ENCODE results near the gene TMEM63A.

TMEM63A gene

DNA sequence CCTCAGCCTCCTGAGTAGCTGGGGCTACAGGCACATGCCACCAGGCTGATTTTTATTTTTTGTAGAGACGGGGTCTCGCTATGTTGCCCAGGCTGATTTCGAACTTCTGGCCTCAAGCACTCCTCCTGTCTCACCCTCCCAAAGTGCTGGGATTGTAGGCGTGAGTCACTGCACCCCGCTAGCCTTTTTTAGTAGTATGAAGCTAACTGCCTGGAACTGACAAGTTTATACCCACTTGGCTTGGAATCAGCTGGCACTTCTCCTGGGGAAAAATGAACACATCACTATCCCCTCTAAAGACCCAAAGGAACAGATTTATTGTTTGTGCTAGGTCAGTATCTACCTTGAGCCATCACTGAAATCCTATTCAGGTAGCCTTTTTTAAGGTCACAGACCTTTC, 19.0 kb downstream of the TMEM63A start:
- no peak for FAIRE-seq

DNA sequence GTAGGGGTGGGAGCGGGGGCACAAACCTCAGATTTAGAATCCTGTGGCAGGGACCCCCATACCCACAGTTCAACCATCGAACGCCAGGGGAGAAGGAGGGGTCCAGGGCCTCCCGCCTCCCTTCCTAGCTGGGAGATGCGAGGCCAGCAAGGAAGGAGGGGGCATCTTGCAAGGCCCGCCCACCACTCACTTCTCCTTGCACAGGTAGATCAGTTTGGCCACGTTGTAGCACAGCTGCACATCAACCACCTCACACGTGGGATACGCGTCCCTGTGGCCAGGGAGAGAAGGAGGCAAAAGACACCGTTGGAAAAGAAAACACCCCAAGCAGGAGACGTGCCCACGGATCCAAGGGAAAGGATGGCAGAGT, 19.6 kb downstream of the TMEM63A start:
- FAIRE-seq: no peak

DNA sequence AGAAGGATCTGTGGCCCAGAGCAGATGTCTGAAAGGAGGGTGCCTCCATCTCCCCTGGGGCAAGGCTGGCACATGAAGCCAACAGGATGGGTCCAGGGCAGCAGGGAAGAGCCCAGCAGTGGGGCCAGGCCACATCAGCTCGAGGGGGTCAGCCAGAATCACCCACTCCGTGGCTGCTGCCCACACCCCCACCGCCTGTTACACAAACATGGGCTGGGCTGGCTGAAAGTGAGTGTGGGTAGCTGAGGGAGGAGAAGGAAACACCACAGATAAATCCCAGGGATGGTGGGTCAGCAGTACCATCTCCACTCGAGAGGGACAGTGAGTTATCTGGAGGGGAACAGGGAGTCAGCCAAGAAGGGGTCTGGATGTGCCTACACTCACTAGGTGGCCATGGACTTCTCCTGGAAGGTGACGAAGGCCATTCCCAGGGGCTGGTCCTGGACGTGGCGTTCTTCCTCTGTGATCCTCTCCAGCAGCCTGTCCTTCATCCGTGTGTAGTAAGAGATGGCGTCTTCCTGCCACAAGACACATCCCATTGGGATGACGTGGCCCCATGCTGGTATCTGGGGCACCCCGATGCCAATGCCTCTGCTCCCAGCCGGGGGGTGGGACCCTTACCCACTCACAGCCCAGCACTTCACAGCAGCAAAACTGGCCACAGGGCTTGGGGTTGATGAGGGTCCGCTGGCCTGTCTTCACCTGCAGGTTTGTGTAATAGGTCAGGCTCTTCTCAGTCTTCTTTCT, 20.2 kb downstream of the TMEM63A start:
- FAIRE-seq: no peak

DNA sequence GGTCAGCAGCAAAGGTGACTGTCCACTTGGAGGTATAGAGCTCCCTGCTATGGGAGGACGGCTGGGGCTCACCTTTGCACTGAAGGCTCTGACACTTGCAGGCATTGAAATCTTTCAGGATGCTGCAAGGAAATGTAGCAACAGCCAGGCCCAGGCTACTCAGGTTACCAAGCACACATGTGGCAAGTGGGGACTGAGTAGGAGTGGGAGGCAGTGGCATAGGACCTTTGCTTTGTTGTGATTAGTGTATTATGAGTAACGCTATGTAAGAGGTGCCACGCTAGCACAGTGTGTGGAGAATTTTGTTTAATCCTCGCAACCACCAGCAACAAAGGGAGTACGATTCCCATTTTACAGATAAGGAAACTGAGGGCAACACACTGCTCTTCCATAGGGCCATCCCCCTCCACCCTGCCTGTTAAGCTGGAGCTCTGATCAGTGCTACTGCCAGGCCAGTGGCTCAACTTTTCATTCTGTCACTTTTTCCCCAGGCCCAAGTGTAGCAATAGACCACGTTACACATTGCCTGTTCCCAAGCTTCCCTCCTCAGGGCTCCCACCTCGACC, 21.2 kb downstream of the TMEM63A start:
- FAIRE-seq: no peak

DNA sequence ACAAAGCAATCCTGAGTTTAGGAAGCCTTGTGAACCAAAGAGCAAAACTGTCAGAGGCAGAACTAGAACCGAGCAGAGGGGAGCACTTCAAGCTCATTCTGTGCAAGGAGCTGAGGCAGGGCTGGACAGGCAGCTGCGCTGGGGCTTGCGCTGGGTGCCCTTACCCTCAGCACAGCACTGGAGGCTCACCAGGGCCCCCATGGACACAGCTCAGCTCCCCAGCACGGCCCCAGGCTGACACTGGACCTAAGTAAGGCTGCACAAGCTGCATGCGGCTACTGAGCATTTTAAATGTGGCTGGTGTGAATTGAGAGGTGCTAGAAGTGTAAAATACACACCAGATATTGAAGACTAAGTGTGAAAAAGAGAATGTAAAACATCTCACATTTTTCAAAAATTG, 22.1 kb downstream of the TMEM63A start:
- no peak for FAIRE-seq

DNA sequence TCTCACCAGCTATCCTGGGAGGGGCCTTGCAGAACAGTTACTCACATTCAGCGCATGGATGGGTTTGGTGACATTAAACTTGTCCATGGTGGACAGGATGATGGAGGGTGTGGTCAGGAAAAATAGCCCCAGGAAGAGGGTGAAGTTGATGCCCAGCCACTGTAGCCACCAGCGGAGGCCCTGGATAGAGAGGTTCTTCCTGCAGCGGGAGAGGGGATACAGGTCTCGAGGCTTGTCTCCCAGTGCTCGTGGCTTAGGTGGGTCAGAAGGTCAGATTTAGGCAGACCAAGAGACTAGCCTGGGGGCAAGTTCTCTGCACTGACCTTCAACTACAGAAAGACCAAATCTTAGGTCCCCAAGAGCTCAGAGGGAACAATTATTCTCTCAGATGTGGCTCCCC, 23.0 kb downstream of the TMEM63A start:
- FAIRE-seq: no peak

DNA sequence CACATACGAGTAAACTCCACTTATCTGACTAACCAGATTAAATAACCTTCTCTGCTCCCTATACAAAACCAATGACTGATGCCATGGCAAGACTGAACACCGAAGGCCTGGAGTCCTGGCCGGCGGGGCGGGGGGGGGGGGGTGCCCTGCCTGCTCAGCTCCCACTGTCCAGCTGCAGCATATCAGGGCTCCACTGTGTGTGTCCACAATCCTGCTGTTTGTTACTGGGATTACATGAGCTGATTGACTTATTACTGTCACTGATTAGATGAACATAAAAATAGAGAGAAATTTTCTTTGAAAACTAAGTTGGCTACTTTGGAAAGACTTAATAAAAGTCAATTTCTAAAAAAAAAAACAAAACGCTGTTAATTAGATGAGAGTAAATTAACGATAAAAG, 24.9 kb downstream of the TMEM63A start:
- FAIRE-seq: no peak

DNA sequence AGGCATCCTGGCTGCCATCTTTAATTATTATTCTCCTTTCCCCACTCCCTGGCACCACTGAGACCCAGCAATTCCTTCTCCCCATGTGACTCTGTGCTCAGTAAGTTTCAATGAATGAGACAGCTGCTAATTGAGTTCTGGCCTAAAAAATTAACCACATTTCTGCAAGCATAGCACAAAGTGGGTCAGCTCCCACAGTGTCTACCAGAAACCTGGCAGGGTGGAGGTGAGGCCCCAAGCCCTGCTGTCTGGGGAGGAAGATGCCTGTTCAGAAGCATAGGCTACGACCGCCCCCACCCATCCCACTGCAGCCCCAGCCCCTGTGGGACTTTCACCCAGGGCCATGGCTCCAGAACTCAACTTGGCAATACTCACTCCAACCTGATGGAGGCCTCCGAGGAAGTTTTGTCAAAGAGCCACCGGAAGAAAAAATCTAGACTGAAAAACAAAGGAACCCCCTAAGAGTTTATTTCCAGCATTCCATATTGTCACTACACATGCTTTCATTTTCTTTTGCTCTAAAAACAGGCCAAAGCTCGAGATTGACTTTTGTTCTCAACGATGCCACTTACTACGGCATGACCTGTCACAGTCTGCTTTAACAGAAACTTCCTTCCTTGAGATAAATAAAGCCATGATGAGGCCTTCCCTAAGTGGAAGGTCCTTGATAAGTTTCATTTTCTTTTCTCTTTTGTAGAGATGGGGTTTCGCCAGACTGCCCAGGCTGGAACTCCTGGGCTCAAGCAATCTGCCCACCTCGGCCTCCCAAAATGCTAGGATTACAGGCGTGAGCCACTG, 26.5 kb downstream of the TMEM63A start:
- FAIRE-seq: no peak

DNA sequence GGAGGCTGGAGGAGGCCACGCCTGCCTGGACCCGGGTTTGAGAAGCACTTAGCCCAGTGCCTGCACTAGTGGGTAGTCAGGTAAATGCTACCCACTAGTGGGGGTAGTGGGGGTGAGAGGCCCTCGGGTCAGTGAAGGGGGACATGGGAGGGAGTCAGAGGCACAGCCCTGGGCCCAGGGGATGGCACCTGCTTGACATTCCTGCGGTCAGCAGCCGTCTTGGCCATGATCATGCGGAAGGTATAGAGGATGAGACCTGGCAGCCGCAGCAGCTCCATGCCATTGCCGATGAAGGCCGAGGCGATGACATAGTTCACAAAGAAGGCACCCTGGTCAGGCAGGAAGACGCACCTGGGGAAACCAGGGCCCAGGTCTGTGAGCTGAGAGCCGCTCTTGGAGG, 28.7 kb downstream of the TMEM63A start:
- FAIRE-seq: no peak

DNA sequence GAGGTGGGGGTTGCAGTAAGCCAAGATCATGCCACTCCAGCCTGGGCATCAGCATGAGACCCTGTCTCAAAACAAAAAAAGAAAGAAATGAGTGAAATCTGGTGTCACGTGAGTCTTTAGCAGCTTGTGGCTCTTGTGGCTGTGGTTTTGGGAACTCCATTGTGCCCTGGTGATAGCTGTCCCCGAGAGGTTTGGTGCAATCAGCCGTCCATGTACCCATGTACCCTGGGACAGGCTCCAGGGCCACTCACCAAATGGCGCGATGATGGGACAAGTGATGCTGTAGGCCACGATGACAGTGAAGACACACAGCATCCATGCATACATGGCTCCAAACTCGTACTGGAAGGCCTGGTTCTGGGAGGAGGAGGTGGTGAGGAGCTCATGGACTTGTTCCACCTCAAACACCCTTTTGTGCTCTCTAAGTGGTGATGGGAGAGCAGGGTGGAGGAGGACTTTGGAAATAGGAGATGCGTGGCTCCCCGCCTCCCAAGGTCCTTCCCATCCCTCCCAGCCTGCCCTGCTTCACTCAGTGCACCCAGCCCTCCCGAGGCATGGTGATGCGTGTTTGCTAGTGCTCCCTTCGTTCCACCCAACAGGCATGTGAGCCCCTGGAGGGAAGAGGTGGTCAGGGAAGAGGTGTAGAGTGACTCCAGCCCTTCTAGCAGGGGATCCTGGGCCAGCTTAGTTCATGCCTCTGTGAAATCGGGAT, 29.6 kb downstream of the TMEM63A start:
- FAIRE-seq: no peak

DNA sequence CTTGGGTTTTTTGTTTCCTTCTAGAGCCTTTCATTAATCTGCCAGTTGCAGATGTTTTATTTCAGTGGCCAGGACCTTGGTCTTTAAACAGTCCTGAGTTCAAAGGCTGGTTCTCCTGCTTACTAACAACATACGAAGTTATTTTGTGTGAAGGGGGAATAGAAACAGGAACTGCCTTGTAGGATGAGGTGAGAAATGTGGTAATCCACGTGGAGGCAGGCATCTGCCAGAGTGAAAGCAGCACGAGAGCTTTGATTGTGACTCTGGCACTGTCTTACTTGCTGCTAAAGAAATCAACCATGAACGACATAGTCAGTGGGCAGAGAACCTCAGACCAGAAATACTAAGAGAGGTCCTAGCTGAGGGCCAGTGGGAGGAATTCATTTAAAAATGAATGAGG, 30.4 kb downstream of the TMEM63A start:
- FAIRE-seq: no peak

DNA sequence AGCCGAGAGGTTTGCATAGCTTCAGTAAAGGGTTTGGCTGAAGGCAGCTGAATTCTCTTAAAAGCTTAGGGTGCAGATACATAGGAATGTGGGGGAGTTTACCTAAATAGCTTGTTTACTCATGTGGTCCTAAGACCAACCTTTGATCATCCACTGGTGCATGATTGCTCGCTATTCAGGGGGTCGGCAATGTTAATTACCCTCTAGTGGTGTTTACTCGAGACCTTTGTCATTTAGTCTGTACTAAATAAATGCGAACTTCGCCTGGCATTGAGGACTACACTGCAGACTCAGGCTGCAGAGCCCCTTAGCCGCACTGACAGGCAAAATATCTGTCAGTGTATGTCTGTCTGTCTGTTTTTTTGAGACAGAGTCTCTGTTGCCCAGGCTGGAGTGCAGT, 31.8 kb downstream of the TMEM63A start:
- FAIRE-seq: no peak

DNA sequence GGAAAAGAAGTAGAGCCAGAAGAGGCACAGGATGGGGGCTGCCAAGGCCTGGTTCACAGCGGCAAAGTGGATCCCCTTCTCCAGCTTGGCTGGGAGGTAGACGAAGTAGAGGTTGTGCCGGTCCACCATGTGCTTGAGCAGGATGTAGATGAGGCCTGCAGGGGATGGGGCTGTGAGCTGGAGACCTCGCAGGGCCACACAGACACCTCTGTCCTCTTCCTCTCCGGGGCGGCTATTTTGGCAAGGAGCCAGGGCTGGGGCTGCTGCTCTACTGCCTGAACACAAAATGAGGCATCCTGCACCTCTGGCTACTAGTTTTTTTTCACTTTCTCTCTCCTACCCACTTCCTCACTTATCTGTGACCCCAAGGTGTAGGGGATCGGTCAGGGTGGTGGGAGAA, 32.3 kb downstream of the TMEM63A start:
- no peak for FAIRE-seq

DNA sequence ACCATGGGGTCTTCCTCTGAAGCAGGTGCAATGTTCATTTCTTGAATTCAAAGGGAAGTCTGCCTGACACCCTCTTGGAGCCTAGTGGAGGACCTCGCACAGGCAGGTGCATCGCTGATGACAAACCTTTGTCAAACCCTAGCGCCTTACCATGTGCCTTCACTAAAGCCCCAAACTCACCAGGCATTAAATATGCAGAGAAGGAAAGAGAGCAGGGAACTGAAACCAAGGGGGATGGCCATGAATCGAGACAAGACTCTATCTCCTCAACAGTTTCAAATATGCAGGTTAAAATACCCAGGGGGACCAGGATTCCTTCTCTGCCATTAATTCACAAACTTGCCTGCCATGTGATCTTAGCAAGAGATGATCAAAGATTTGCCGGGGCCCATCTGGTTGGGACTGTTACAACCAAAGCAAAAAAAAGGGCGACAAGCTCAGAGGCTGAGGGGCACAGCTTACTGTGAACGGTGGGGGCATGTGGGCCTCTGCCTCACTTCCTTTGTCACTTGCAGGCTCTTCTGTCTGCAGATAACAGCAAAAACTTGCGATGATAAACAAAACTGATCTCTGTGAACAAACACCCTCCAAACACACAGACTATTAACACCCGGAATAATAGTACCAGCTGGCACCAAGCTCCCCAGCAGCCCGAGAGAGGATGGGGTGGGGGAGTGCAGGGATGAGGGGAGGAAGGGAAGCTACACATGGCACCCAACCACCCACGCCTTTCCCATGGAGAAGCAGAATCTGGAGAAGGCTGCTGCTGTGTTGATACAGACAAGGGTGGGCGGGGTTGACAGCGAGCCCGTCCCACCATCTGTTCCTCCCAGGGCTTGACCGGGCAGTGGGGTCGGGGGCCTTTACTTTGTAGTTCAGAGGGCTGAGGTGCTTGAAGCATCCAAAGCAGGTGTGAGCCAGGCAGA, 33.9 kb downstream of the TMEM63A start:
- no peak for FAIRE-seq

DNA sequence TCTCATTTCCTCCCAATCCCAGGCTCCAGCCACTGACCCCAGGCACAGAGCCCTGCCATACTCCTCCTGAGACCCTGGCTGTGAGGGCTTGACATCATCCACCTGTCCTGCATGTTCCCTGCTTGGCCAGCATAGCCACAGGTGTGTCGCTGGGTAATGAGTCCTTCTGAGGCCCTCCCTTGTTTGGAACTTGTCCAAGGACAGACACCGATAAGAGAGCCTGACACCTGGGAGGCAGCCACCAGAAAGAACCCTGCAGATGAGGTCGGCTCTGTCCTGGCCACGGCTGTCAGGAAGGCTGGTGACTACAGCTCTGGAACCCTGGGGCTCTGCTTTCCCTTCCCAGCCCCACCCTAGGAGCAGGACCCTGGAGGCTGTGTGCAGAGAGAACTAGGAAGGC, 34.6 kb downstream of the TMEM63A start:
- no peak for FAIRE-seq

DNA sequence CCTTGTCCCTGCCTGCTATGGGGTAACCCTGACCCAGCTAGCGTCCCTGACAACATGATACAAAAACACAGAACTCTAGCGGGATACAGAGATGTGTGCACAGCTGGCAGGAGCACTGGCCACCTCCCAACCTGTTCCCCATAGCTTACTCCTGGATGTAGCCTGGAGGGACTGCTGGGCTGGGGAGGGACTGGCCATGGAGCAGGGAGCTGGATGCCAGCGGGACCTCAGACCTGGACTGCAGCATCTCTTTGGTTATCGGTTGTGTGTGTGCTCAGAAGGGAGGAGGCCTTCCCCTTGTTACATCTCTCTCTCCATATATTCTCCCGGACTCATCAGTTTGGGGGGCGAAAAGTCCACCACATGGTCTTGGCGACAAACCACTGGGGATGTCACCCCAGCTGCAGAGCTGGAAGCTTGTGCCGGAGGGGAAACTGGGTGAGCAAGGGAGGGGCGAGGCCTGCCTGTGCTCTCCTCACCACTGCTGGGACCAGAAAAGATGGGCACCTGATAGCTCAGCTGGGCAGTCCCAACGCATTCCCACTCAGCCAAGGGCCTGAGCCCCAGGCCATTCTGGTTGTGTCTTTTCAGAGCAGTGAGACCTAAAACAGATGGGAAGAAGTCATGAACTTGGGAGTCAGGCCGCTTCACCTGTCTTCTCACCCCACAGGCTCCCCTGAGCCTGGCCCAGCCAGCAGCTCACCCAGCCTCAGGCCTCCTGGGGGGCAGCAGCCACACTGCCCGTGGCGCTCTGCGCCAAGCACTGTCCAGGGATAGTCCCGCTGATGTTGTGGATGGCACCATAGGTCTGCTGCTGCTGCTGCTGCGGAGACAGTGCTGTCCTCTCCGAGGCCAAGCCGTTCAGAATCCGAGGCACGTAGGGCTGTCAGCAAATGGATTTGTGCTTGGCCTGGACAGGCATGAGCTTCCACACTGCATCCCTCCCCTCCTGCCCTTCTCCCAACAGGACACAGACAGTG, 35.6 kb downstream of the TMEM63A start:
- no peak for FAIRE-seq

DNA sequence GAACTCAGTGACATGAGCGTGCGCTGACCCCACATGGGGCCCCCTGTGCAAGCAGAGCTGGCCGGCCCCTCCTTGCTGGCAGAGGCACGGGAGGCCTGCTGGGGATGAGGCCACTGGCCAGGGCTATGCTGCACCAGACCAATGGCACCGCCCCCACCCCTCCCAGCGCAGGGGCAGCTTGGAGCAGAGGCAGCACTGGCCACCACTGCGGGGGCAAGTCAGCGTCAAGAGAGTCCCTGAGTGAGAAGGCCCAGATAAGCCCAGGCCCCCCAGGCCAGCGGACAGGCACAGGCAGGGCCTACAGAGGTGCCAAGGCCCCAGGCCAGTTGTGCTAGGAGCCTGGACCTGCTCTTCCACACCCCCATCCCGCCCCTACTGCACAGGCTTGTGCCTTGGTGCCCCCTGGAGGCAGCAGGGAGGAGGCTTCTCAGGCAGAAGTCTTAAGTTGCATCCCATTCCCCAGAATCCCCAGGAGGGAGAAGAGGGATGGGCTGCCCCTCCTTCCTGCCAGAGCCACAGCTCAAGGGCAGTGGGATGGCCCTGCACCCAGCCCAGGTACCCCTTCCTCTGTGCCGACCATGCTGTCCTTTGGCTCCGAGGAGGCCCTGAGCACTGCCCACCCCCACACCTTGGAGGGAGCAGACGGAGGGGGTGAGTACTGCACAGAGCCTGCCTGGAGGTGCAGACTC, 36.5 kb downstream of the TMEM63A start:
- no peak for FAIRE-seq

DNA sequence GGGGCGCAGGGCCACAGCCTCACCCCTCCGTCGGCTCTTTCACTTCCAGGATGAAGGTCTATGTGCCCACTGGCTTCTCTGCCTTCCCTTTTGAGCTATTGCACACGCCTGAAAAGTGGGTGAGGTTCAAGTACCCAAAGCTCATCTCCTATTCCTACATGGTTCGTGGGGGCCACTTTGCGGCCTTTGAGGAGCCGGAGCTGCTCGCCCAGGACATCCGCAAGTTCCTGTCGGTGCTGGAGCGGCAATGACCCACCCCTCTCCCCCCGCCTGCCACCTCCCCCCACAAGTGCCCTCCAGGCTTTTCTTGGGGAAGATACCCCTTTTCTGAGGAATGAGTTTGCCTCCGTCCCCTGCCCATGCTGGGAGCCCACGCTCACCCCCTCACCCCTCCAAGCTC, 37.1 kb downstream of the TMEM63A start:
- FAIRE-seq: no peak

DNA sequence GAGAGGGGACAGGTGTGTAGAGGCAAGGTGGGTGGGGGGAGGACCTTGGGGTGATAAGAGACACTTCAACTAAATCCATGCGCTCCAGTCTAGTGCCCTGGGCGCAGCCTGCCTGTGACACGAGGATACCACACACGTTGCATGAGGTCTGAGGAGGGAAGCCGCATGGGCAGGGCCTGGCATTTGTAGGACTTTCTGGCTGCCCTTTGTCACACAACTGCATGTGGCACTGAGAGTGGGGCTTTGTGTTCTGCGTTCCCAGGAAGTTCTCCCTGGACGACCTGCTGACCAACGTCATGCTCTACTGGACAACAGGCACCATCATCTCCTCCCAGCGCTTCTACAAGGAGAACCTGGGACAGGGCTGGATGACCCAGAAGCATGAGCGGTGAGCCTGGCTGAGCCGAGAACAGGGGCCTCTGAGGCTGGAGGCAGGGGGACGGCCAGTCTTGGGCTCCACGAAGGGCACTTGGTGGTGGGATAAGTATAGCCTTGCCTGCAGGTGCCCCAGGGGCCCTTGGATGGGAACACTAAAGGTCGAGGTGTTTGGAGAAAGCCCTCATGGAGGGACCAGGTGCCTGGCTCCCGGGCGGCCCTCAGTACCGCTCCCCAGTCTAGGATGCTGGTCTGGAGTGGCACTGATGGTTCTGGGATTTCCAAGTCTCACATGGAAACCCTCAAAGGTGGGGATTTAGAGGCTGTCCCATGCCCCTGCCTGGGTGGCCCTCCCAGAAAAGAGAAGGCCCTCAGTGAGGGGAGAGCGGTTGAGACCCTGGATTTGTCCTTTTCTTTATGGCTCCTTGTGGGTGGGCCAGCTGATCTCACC, 37.7 kb downstream of the TMEM63A start:
- FAIRE-seq: no peak

DNA sequence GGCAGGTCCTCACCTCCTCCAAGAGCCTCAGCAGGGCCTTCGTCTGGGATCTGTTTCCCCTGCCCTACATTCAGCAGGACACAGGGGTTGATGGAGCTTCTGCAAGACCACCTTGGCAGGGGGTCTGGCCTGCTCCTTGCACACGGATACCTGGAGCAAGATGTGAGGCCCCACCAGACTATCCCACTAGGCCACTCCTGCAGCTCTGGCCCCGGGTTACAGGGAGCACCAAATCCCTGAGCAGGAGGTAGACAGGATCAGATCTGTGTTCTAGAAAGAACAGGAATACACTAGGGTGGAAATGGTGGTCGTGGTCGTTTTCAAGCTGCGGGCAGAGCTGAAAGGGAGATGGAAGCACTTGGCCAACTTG, 38.8 kb downstream of the TMEM63A start:
- FAIRE-seq: no peak
